ENCODE measurements around the gene PCNX2. TPM values are rescaled to one million over a fixed set of nuclear protein-coding genes. Genes with fewer than 3 reads are reported as not detected.

Gene PCNX2
- total and polyA plus RNA-seq, 10 of the 15 experiments (the other 5 are each of a cell fraction or from before 2014, with no cell fraction given) = 2.1 to 16.4 (median 8.1) TPM

DNA sequence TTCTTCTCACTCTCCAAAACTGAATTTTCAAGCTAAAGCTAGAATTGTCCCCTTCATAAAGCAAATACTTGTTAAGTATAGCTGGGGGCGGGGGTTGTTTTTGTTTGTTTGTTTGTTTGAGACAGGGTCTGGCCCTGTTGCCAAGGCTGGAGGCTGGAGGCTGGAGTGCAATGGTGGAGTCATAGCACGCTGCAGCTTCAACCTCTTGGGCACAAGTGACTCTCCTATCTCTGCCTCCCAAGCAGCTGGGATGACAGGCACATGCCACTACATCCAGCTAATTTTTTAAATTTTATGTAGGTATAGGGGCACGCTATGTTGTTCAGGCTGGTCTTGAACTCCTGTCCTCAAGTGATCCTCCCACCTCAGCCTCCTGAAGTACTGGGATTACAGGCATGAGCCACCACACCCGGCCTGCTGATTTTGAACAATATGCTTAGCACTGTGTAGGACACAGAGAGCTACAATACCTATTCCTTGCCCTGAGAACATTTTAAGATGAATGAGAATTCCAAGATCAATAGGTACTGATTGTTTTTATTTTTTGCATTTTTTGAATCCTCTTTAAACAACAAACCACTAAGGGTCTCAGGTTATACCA lies 42.2 kb downstream of the PCNX2 start:
- no peak for DNase-seq (ENCODE audit: low read depth, low spot score)
- no peaks in the 10 kb centered on the region for H3K9me3 ChIP-seq (replicated peaks; ENCODE audit: control insufficient read depth, insufficient read depth, low read length)
- no peaks in the 10 kb centered on the region for H4K20me1 ChIP-seq (ENCODE audit: control insufficient read depth, insufficient read depth)
- TF ChIP-seq, protein P1, sequence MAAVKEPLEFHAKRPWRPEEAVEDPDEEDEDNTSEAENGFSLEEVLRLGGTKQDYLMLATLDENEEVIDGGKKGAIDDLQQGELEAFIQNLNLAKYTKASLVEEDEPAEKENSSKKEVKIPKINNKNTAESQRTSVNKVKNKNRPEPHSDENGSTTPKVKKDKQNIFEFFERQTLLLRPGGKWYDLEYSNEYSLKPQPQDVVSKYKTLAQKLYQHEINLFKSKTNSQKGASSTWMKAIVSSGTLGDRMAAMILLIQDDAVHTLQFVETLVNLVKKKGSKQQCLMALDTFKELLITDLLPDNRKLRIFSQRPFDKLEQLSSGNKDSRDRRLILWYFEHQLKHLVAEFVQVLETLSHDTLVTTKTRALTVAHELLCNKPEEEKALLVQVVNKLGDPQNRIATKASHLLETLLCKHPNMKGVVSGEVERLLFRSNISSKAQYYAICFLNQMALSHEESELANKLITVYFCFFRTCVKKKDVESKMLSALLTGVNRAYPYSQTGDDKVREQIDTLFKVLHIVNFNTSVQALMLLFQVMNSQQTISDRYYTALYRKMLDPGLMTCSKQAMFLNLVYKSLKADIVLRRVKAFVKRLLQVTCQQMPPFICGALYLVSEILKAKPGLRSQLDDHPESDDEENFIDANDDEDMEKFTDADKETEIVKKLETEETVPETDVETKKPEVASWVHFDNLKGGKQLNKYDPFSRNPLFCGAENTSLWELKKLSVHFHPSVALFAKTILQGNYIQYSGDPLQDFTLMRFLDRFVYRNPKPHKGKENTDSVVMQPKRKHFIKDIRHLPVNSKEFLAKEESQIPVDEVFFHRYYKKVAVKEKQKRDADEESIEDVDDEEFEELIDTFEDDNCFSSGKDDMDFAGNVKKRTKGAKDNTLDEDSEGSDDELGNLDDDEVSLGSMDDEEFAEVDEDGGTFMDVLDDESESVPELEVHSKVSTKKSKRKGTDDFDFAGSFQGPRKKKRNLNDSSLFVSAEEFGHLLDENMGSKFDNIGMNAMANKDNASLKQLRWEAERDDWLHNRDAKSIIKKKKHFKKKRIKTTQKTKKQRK (IDR thresholded peaks at IDR 0.05; ENCODE audit: low read depth, low read length) = no peak
- TF ChIP-seq, protein P2, sequence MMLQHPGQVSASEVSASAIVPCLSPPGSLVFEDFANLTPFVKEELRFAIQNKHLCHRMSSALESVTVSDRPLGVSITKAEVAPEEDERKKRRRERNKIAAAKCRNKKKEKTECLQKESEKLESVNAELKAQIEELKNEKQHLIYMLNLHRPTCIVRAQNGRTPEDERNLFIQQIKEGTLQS (IDR thresholded peaks at IDR 0.05; ENCODE audit: borderline replicate concordance, extremely low read depth, low read depth, low read length) = no peak
- no peak for TF ChIP-seq CHD1 (IDR thresholded peaks at IDR 0.05; ENCODE audit: low read depth, low read length)
- no peak for TF ChIP-seq IRF3 (IDR thresholded peaks at IDR 0.05)
- TF ChIP-seq, protein P3, sequence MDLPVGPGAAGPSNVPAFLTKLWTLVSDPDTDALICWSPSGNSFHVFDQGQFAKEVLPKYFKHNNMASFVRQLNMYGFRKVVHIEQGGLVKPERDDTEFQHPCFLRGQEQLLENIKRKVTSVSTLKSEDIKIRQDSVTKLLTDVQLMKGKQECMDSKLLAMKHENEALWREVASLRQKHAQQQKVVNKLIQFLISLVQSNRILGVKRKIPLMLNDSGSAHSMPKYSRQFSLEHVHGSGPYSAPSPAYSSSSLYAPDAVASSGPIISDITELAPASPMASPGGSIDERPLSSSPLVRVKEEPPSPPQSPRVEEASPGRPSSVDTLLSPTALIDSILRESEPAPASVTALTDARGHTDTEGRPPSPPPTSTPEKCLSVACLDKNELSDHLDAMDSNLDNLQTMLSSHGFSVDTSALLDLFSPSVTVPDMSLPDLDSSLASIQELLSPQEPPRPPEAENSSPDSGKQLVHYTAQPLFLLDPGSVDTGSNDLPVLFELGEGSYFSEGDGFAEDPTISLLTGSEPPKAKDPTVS (IDR thresholded peaks at IDR 0.05; ENCODE audit: low read depth, low read length) = no peak
- TF ChIP-seq HDGF (IDR thresholded peaks at IDR 0.05) = no peak
- no peak for TF ChIP-seq ZNF384 (IDR thresholded peaks at IDR 0.05; ENCODE audit: borderline replicate concordance, low read depth, low read length)
- TF ChIP-seq ZNF207 (IDR thresholded peaks at IDR 0.05; ENCODE audit: borderline replicate concordance) = no peak
- no peak for TF ChIP-seq SIX5 (IDR thresholded peaks at IDR 0.05; ENCODE audit: low read depth, low read length, severe bottlenecking)
- TF ChIP-seq, protein P4, sequence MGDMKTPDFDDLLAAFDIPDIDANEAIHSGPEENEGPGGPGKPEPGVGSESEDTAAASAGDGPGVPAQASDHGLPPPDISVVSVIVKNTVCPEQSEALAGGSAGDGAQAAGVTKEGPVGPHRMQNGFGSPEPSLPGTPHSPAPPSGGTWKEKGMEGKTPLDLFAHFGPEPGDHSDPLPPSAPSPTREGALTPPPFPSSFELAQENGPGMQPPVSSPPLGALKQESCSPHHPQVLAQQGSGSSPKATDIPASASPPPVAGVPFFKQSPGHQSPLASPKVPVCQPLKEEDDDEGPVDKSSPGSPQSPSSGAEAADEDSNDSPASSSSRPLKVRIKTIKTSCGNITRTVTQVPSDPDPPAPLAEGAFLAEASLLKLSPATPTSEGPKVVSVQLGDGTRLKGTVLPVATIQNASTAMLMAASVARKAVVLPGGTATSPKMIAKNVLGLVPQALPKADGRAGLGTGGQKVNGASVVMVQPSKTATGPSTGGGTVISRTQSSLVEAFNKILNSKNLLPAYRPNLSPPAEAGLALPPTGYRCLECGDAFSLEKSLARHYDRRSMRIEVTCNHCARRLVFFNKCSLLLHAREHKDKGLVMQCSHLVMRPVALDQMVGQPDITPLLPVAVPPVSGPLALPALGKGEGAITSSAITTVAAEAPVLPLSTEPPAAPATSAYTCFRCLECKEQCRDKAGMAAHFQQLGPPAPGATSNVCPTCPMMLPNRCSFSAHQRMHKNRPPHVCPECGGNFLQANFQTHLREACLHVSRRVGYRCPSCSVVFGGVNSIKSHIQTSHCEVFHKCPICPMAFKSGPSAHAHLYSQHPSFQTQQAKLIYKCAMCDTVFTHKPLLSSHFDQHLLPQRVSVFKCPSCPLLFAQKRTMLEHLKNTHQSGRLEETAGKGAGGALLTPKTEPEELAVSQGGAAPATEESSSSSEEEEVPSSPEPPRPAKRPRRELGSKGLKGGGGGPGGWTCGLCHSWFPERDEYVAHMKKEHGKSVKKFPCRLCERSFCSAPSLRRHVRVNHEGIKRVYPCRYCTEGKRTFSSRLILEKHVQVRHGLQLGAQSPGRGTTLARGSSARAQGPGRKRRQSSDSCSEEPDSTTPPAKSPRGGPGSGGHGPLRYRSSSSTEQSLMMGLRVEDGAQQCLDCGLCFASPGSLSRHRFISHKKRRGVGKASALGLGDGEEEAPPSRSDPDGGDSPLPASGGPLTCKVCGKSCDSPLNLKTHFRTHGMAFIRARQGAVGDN (IDR thresholded peaks at IDR 0.05) = no peak
- TF ChIP-seq FOXM1 (IDR thresholded peaks at IDR 0.05; ENCODE audit: low read depth, low read length) = no peak
- no peak for TF ChIP-seq TARDBP (IDR thresholded peaks at IDR 0.05; ENCODE audit: borderline replicate concordance)
- in situ Hi-C loops (cut with MboI) (no loop called here), intact Hi-C loops (cut with micrococcal nuclease; ENCODE audit: unreplicated experiment) (no loop called here)
- no peak overlapping the region for H2AFZ ChIP-seq (ENCODE audit: control insufficient read depth, low read depth, low read length)
- peaks cover 0 to 3% of the 10 kb centered on the region in 2 experiments; a peak in 2 of 4 replicates for H3K36me3 ChIP-seq (ENCODE audit: control insufficient read depth in 2 of 2, insufficient read depth in 2 of 2, low read length in 1 of 2)
- no peak overlapping the region for H3K9ac ChIP-seq (ENCODE audit: control insufficient read depth, insufficient read depth, low read length)
- no TSS peak for BruUV-seq (replicated peaks)
- FAIRE-seq = no peak
- ChIA-PET POLR2A (interaction anchor here (0.5 kb wide), 1 partner anchor 536 kb away, joined by 7 read pairs; no protein-coding TSS in a partner anchor), RAD21 (ENCODE audit: unreplicated experiment) (no interaction called here), CTCF (interaction anchor here (1.3 kb wide), 1 partner anchor 188 kb away, joined by 3 read pairs; no protein-coding TSS in a partner anchor), SMC1A (ENCODE audit: uncharacterized antibody, unreplicated experiment) (interaction anchor here (0.9 kb wide), 1 partner anchor 12 kb away, joined by 3 read pairs; no protein-coding TSS in a partner anchor)
- no peaks in the 10 kb centered on the region for H3K4me1 ChIP-seq (ENCODE audit: control insufficient read depth, insufficient read depth, low read length)
- H3K27me3 ChIP-seq (replicated peaks in 1 of 2; ENCODE audit: control insufficient read depth in 2 of 2, insufficient read depth in 2 of 2, low read length in 1 of 2) = no peaks in the 10 kb centered on the region
- ATAC-seq = no peak
- WGBS (ENCODE audit: insufficient coverage, insufficient replicate concordance, low lambda C conversion rate, missing lambda C conversion rate) = 91% methylated on average over 4 of the region's 4 CpGs
- no peak overlapping the region for H3K27ac ChIP-seq (ENCODE audit: control insufficient read depth, insufficient read depth)
- H3K79me2 ChIP-seq (ENCODE audit: control insufficient read depth, insufficient read depth, low read length) = no peaks in the 10 kb centered on the region
- no peak overlapping the region for H3K4me2 ChIP-seq (ENCODE audit: control insufficient read depth, insufficient read depth)
- H3K4me3 ChIP-seq = no peak overlapping the region

Data from GM12878 (cell line).